GM18951 (cell line): Measurements from ENCODE around the gene DRC1.

Experiments
- POLR2A ChIP-seq: IDR thresholded peaks from 4 replicates; pipeline ENCODE4 v1.6.1; 2011; ENCODE audit warnings: mild to moderate bottlenecking; ENCODE audit not compliant: insufficient read length, insufficient read depth; ENCODE audit errors: extremely low read depth
- in situ Hi-C: fragments of 300-500 bp; cut with MboI; formaldehyde crosslinking; loops from one replicate; pipeline ENCODE4 v1.12.0; 2022; ENCODE audit warnings: low sequenced_read_pairs, mixed read lengths, inconsistent platforms; ENCODE audit not compliant: unreplicated experiment

Gene DRC1

DNA sequence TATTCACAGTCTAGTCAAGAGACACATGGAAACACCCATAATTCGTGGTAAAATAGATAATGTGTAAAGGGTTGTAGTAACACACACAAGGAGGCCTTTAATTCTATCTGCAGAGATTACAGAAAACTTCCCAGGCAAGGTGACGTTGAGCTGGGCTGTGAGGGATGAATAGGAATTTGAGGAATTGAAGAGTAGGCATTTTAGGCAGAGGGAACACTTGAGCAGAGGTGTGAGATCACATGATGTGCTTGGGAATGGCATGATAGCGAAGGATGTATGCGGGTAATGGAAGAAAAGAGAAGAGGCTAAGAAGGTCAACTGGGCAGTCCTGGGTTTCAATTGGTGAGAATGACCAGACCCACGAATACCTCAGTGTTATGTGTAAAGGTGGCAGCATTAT, 20.2 kb downstream of the DRC1 start:
- in situ Hi-C loops, result no loop called here
- no peak for TF ChIP-seq POLR2A

DNA sequence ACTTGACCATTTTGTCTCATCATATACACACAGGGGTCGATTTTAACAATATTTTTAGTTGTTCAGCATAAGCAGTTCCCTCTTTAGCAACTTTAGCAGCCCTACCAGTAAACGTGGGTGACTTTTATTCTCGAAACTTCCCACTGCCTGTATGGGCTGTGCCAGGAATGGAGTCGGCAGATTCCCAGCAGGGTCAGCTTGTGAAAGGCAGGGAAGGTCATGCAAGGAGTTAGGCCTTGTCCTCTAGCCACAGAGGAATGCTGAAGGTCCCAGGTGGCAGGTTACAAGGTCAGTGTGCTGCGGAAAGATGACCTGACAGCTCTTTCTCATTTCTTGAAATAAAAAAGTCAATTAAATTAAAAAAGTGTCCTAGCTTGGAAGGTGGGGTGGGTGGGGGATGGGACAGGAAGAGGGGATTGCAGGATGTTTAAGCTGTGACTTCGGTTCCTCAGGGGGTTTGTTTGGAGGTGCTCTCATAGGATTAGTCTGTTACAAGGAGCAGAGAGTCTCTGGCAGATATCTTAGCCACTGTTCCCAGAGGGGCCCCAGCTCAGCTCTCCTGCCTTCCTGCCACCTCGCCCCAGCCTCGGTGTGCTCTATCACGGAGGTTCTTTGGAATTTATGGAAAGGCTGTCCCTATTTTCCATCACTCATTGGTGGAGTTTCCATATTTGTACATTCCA, 21.4 kb downstream of the DRC1 start:
- in situ Hi-C loops, result no loop called here
- TF ChIP-seq POLR2A, result no peak

DNA sequence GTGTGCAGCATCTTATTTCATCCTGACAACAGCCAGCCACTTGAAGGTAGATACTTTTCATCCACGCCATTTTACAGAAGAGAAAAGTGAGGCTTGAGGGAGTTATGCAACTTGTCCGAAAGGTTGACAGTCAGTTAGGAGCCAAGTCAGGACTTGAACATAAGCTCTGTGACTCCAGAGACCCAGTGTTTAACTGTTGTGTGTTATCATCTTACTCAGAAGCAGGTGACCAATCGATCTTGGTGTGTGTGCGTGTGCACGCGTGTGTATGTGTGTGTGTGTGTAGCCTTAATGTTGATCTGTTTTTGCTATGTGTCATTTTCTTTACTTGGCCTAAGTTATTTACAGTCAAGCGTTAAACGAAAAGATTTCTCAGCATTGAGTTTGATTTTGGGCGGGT, 22.0 kb downstream of the DRC1 start:
- in situ Hi-C loops, result no loop called here
- TF ChIP-seq POLR2A, result no peak

DNA sequence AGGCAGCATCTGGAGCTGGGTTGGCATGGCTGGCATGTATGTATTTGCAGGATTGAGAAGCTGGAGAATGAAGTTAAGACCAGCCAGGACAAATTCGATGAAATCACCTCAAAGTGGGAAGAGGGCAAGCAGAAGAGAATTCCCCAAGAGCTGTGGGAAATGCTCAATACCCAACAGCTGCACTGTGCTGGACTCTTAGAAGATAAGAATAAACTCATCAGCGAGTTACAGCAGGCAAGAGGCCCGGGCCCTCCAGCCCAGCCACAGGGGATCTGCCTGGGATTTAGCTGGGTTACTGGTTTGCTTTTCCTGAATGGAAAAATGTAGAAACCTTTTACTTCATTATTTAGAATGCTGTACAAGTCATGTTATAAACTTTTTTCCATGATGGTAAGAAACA, 22.5 kb downstream of the DRC1 start:
- TF ChIP-seq POLR2A, result no peak
- in situ Hi-C loops, result no loop called here

DNA sequence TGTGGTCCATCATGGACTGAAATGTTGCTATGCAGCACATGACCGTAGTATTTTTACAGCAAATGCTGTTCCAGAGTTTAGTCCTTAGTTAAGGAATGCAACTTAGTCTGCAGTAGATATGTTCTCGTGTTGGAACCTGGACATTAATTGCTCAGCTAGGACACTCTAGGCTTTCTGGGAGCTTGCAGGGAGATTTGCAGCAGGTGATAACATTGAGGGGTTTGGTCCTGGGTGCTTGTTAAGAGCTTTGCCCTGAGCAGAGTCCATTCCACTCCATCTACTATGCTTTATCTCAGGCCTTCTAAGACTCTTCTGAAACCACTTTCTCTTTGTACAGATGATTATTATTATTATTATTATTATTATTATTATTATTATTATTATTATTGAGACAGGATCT, 27.1 kb downstream of the DRC1 start:
- in situ Hi-C loops, result no loop called here
- TF ChIP-seq POLR2A, result no peak

DNA sequence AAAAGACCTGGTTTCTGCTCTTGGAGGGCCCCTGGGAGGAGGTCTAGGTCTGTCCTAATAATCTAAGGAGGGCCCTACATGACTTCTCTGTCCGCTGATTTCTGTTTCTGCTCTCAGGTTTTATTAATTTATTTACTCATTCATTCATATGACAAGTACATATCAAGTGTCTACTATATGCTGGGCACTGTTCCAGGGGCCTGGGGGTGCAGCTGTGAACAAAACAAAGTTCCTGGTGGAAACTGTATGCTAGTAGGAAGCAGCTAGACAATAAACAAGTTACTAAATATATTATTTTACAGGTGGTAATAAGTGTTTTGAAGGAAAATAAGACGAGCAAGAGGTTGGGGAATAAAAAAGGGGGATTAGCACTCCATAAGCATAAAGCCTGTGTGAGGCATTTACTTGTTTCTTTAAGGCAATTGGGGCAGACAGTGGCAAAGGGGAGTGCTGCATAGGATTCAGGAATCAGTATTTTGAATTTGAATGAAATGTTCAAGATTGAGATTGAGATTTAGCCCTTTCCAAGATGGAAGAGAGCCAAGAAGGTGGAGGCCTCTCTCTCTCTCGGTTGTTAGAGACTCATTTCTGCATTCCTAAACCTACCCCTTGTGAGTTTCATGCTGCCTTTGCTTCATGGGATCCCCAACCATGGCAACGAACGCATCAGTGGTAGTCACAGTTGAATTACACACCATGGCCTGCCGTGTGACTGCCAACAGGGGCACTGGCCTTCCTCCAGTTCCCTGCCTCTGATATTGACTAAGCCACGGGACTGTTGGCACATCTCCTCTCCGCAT, 28.3 kb downstream of the DRC1 start:
- TF ChIP-seq POLR2A, result no peak
- in situ Hi-C loops, result no loop called here

DNA sequence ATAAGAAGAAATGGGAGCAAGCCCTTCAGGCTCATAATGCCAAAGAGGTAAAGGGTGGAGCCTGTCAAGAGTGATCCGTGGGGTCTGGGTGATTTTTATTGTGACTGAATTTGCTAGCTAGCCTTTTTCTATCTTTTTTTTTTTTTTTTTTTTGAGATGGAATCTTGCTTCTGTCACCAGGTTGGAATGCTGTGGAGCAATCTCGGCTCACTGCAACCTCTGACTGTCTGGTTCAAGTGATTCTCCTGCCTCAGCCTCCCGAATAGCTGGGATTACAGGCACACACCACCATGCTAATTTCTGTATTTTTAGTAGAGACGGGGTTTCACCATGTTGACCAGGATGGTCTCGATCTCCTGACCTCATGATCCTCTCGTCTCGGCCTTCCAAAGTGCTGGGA, 29.1 kb downstream of the DRC1 start:
- in situ Hi-C loops, result no loop called here
- no peak for TF ChIP-seq POLR2A

DNA sequence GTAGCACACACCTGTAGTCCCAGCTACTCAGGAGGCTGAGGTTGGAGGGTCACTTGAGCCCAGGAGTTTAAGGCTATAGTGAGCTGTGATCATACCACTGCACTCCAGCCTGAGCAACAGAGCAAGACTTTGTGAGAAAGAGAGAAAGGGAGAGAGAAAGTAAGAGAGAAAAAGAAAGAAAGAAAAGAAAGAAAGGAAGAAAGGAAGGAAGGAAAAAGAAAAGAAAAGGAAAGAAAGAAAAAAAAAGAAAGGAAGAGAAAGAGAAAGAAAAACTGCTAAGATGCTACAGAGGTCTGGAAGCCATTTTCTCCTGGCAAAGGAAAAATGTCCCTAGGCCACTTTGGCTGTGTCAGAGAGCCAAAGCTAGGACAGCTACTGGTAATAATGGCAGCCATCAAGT, 30.6 kb downstream of the DRC1 start:
- no peak for TF ChIP-seq POLR2A
- in situ Hi-C loops, result no loop called here

DNA sequence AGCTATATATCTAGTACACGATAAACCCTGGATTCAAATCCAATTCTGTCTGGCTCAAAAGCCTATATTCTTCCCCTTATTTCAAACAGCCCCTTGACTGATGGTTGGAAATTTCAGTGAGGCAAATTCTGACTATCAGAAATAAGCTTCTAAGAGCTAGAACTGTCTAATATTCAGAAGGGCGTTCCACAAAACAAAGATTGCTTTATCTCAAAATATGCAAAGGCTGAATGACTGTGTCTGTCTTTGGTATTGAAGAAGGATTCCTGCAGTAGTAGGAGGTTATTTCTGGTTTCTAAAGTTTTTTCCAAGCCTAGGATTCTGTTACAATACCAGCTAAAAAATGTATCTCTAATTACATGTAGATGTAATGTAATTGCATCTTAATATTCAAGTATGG, 31.1 kb downstream of the DRC1 start:
- in situ Hi-C loops, result no loop called here
- TF ChIP-seq POLR2A, result no peak

DNA sequence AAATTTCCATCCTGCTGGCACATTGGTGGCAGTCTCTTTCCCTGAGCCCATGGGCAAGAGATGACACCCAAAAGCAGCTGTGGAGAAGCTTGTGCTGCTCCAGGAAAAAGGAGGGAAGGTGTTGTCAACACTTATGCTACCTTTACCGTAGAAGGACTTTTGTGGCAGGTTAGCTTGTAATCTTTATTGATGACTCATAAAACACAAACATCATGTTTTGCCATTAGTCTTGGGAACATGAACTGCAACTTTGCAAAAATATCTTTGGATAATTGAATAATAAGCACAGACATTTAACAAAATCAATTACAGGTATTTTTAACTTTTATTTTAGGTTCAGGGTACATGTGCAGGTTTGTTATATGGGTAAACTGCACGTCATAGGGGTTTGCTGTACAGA, 33.4 kb downstream of the DRC1 start:
- in situ Hi-C loops, result no loop called here
- TF ChIP-seq POLR2A, result no peak

DNA sequence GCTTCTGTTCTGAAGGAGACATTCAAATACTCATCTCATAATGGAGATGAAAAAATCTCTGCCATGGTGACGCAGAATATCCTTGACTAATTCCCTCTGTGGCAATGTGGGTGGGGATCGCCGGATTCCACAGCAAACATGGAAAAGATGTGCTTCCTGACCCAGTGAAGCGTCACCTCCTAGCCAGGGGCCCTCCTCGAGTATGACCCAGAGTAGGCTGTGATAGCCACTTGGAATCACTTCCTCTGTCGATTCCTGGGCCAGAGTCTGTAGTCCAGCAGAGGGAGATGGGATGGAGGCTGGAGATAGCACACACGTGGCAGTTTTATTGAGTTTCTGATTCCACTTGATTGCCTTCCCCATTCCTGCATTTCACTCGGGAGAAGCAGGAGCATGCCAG, 36.8 kb downstream of the DRC1 start:
- no peak for TF ChIP-seq POLR2A
- in situ Hi-C loops, result no loop called here

DNA sequence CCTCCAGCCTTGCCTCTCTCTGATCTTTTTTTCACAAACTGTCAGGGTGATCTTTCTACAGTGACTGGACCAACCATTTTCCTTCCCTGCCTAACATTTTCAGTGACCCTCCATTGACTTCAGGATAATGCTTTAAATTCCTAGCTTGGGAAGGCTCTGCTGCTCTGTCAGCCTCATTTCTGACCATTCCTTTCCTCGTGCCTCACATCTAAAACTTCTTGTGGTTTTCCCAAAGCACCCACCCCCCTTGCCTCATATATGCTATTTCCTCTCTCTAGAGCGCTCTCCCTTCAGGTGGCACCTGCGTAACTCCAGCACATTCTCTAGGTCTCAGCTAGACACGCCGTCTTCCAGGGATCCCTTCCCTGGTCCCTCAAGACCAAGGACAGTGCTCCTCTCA, 37.2 kb downstream of the DRC1 start:
- in situ Hi-C loops, result no loop called here

DNA sequence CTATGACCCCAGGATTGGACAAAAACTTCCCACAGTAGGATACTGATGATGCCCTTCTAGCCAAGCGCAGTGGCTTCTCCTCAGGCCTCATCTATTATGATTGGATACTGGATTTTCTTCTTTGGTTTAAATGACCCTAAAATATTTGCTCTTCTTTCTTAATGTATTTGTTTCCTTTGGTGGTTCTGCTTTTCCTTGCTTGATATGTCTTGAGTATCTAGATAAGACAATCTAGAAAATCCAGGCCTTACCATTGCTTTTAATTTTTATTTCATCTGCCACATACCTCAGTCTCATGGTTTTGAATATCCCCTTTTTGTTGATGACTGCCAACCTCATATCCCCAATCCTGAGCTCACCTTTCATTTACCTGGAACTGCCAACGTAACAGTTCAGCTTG, 40.6 kb downstream of the DRC1 start:
- in situ Hi-C loops, result no loop called here
- TF ChIP-seq POLR2A, result no peak

More for the DNA sequence above, 37.2 kb downstream of the DRC1 start:
- TF ChIP-seq POLR2A, result no peak

DNA sequence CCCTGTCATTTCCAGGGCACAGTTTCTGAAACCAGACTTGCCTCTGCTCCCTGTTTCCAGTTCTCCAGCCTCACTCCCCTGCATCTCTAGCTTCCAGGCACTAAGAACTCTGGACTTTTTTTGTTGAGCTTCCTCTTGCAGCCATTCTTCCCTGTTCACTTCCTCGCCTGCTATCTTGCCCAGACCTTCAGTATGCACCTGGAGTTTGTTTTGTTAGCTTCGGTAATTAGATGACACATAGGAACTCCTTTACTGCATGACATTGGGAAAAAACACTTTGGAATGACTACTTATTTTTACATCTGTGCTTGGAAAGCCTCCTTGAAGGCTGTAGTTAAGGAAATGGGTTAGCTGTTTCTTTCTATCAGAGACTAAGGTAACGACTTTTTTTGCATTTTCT, 41.0 kb downstream of the DRC1 start:
- TF ChIP-seq POLR2A, result no peak
- in situ Hi-C loops, result no loop called here
